OCI-LY3 (cell line): Measurements from ENCODE around the gene CDH4.

Experiments used
- EZH2phosphoT487 ChIP-seq: fragments of 200-600 bp; shearing (Covaris generic); IDR thresholded peaks from 2 replicates; pipeline ENCODE4 v1.6.1; 2018; ENCODE audit warnings: antibody characterized with exemption, mixed run types, low read depth
- TF ChIP-seq, protein P1 (sequence below): fragments of 200-600, 300-600 bp; sonication (generic); IDR thresholded peaks from 2 replicates; pipeline ENCODE4 v1.5.1; 2014; ENCODE audit warnings: antibody characterized with exemption, low read length, low read depth

DNA sequence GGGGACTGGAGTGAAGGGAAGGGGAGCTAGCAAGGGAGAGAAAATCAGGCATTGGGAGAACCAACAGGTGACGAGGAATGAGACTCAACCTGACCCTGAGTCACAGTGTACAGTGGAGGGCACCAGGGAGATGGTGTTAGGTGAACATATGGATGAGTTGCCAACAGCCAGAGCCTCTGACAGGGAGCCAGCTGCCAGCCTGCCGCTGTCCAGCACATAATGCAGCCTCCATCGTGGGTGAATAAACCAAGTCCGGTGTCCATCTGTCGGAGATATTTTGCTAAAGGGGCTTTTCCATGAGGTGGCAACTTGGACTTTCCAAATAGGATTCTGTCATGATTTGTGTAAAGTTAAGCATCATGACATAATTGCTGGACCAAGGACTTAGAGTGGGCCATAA is 88.1 kb downstream of the CDH4 start:
- TF ChIP-seq, protein P1, sequence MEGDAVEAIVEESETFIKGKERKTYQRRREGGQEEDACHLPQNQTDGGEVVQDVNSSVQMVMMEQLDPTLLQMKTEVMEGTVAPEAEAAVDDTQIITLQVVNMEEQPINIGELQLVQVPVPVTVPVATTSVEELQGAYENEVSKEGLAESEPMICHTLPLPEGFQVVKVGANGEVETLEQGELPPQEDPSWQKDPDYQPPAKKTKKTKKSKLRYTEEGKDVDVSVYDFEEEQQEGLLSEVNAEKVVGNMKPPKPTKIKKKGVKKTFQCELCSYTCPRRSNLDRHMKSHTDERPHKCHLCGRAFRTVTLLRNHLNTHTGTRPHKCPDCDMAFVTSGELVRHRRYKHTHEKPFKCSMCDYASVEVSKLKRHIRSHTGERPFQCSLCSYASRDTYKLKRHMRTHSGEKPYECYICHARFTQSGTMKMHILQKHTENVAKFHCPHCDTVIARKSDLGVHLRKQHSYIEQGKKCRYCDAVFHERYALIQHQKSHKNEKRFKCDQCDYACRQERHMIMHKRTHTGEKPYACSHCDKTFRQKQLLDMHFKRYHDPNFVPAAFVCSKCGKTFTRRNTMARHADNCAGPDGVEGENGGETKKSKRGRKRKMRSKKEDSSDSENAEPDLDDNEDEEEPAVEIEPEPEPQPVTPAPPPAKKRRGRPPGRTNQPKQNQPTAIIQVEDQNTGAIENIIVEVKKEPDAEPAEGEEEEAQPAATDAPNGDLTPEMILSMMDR: no peak
- TF ChIP-seq EZH2phosphoT487: no peak
